Activated B cell treated with CpG ODN at 0.5 μM for 24 hours (primary cell): Measurements from ENCODE around the gene AGBL5. TPM values are rescaled to one million over a fixed set of nuclear protein-coding genes. Genes with fewer than 3 reads are reported as not detected.

ENCODE experiments used
- ATAC-seq: fragments of 200-7000 bp; cut with Tn5 transposase; one replicate; pipeline ENCODE4 v1.10.0; 2021; ENCODE audit warnings: low read depth, mild to moderate bottlenecking, moderate library complexity
- CTCF ChIA-PET: fragments of 350-600 bp; sonication (Branson Sonifier 250); formaldehyde crosslinking; loops from one replicate; lab custom pipeline; 2021; ENCODE audit warnings: antibody characterized with exemption; lab: Charles Lee
- POLR2A ChIA-PET: fragments of 350-600 bp; sonication (Branson Sonifier 250); formaldehyde crosslinking; loops from one replicate; lab custom pipeline; 2021; ENCODE audit warnings: antibody characterized with exemption; lab: Charles Lee
- DNase-seq: peaks from one replicate; pipeline ENCODE4 v3.0.0; 2022
- H3K27ac Mint-ChIP-seq: one replicate; pipeline ENCODE4 v1.8.0; 2020; ENCODE audit warnings: mixed read lengths
- H3K27me3 Mint-ChIP-seq: one replicate; pipeline ENCODE4 v1.8.0; 2021; ENCODE audit warnings: mixed read lengths
- H3K36me3 Mint-ChIP-seq: one replicate; pipeline ENCODE4 v1.8.0; 2021; ENCODE audit warnings: low read depth, mixed read lengths
- H3K4me1 Mint-ChIP-seq: one replicate; pipeline ENCODE4 v1.8.0; 2021; ENCODE audit warnings: mixed read lengths
- H3K4me3 Mint-ChIP-seq: one replicate; pipeline ENCODE4 v1.8.0; 2020; ENCODE audit warnings: mild to moderate bottlenecking, mixed read lengths
- H3K9me3 Mint-ChIP-seq: one replicate; pipeline ENCODE4 v1.8.0; 2020; ENCODE audit warnings: mixed read lengths
- CTCF ChIP-seq: fragments of 200-600 bp; IDR thresholded peaks from one replicate; pipeline ENCODE4 v1.8.0; 2022; ENCODE audit warnings: antibody characterized with exemption, mild to moderate bottlenecking
- intact Hi-C: fragments of 100-400 bp; cut with micrococcal nuclease; formaldehyde crosslinking; loops from one replicate; pipeline ENCODE4 v1.15.1; 2024
- total RNA-seq: library from RNA; stranded (reverse); gene quantifications from 2 replicates; pipeline ENCODE4 v1.2.3, GENCODE V29; 2022

Gene AGBL5
- total RNA-seq, 1 donor from 2014 or later: 14.9 TPM

- ChIA-PET POLR2A (no interaction called here), CTCF (interaction anchor here (0.7 kb wide), 1 partner anchor 273 kb away, joined by 3 read pairs; no protein-coding TSS in a partner anchor)
- H3K4me3 Mint-ChIP-seq: no peak overlapping the region
- DNase-seq: no peak
- H3K4me1 Mint-ChIP-seq: no peaks in the 10 kb centered on the region
- no peak overlapping the region for H3K27ac Mint-ChIP-seq
- no peak for TF ChIP-seq CTCF
- no peaks in the 10 kb centered on the region for H3K36me3 Mint-ChIP-seq
- intact Hi-C loops: no loop called here
- H3K27me3 Mint-ChIP-seq: peaks cover 26% of the 10 kb centered on the region
- no peak for ATAC-seq
- H3K9me3 Mint-ChIP-seq: no peaks in the 10 kb centered on the region
Measured at GRCh38 chr2:27006602-27007415, 44.7 kb upstream of the AGBL5 start.

- Mint-ChIP-seq H3K36me3 (no peaks in the 10 kb centered on the region), H3K27me3 (peaks cover 29% of the 10 kb centered on the region), H3K4me3 (no peak overlapping the region), H3K9me3 (no peaks in the 10 kb centered on the region), H3K27ac (no peak overlapping the region), H3K4me1 (no peaks in the 10 kb centered on the region)
- TF ChIP-seq CTCF: no peak
- DNase-seq: no peak
- CTCF ChIA-PET: no interaction called here
- no peak for ATAC-seq
- intact Hi-C loops: no loop called here
- POLR2A ChIA-PET: no interaction called here
Measured at GRCh38 chr2:27007416-27008374, 43.8 kb upstream of the AGBL5 start.

GRCh38 chr2:27008678-27009077 is 42.8 kb upstream of the AGBL5 start:
- H3K36me3 Mint-ChIP-seq: no peaks in the 10 kb centered on the region
- no peaks in the 10 kb centered on the region for H3K9me3 Mint-ChIP-seq
- intact Hi-C loops: no loop called here
- TF ChIP-seq CTCF: no peak
- H3K4me1 Mint-ChIP-seq: no peaks in the 10 kb centered on the region
- no peak for DNase-seq
- ChIA-PET CTCF (no interaction called here), POLR2A (no interaction called here)
- peaks cover 28% of the 10 kb centered on the region for H3K27me3 Mint-ChIP-seq
- H3K4me3 Mint-ChIP-seq: no peak overlapping the region
- H3K27ac Mint-ChIP-seq: no peak overlapping the region
- no peak for ATAC-seq

GRCh38 chr2:27009083-27009482 is 42.4 kb upstream of the AGBL5 start:
- TF ChIP-seq CTCF: no peak
- ChIA-PET POLR2A (no interaction called here), CTCF (no interaction called here)
- intact Hi-C loops: no loop called here
- no peaks in the 10 kb centered on the region for H3K4me1 Mint-ChIP-seq
- H3K9me3 Mint-ChIP-seq: no peaks in the 10 kb centered on the region
- ATAC-seq (no peak), DNase-seq (no peak)
- no peak overlapping the region for H3K4me3 Mint-ChIP-seq
- peaks cover 24% of the 10 kb centered on the region for H3K27me3 Mint-ChIP-seq
- H3K27ac Mint-ChIP-seq: no peak overlapping the region
- H3K36me3 Mint-ChIP-seq: no peaks in the 10 kb centered on the region

GRCh38 chr2:27009716-27010115 is 41.8 kb upstream of the AGBL5 start:
- intact Hi-C loops: no loop called here
- no peaks in the 10 kb centered on the region for H3K36me3 Mint-ChIP-seq
- CTCF ChIA-PET: no interaction called here
- DNase-seq (no peak), ATAC-seq (no peak)
- no peak overlapping the region for H3K27ac Mint-ChIP-seq
- H3K4me1 Mint-ChIP-seq: no peaks in the 10 kb centered on the region
- peaks cover 20% of the 10 kb centered on the region for H3K27me3 Mint-ChIP-seq
- POLR2A ChIA-PET: interaction anchor here (0.6 kb wide), 1 partner anchor 160 kb away, joined by 3 read pairs; no protein-coding TSS in a partner anchor
- H3K4me3 Mint-ChIP-seq: no peak overlapping the region
- TF ChIP-seq CTCF: no peak
- H3K9me3 Mint-ChIP-seq: no peaks in the 10 kb centered on the region
